GM12864 (cell line): ENCODE measurements around the gene KRT6C.
"Not testable (repeated sequence)": the region's sequence is repeated elsewhere in the genome, so short reads cannot be mapped to it uniquely, and the experiment has no call there.

Experiments
- DNase-seq: peaks from one replicate; pipeline ENCODE4 v3.0.0-alpha.2; 2011; ENCODE audit warnings: low read depth
- H3K4me3 ChIP-seq: 2 replicates; pipeline ENCODE4 v1.5.1; 2011; ENCODE audit warnings: mild to moderate bottlenecking, low read depth, low read length, control low read depth
- TF ChIP-seq, protein P1 (sequence below): IDR thresholded peaks from 2 replicates; pipeline ENCODE4 v1.5.1; 2011; ENCODE audit warnings: low read depth, mild to moderate bottlenecking, moderate library complexity, low read length, control low read depth, inconsistent platforms; ENCODE audit errors: missing control alignments

Gene KRT6C

DNA sequence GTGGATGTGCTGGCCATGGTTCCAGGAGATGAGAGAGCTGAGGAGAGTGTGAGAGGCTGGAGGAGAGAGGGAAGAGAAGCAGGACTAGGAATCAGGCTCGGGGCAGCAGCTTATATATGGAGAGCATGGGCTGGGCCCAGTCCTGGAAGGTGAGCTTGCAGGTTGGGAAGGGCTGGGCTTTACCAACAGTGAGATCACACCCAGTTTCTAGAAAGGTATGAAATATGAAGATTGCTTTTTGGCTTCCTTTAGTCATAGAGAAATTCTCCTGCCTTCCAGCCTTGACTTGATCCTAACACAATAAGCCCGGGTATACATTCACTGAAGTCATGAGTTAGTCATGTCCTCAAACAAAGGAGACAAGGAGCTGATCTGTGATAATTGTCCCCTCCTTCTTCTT lies 19.6 kb upstream of the KRT6C start, which contains the start of gene KRT6A:
KRT6A (minus strand) TSS at position 86 of the 400 bp plus-strand sequence; CDS start at position 17, 69 bp downstream.
- H3K4me3 ChIP-seq: no peak within 1 kb of the TSS
- no peak for DNase-seq
- TF ChIP-seq, protein P1, sequence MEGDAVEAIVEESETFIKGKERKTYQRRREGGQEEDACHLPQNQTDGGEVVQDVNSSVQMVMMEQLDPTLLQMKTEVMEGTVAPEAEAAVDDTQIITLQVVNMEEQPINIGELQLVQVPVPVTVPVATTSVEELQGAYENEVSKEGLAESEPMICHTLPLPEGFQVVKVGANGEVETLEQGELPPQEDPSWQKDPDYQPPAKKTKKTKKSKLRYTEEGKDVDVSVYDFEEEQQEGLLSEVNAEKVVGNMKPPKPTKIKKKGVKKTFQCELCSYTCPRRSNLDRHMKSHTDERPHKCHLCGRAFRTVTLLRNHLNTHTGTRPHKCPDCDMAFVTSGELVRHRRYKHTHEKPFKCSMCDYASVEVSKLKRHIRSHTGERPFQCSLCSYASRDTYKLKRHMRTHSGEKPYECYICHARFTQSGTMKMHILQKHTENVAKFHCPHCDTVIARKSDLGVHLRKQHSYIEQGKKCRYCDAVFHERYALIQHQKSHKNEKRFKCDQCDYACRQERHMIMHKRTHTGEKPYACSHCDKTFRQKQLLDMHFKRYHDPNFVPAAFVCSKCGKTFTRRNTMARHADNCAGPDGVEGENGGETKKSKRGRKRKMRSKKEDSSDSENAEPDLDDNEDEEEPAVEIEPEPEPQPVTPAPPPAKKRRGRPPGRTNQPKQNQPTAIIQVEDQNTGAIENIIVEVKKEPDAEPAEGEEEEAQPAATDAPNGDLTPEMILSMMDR: no peak

DNA sequence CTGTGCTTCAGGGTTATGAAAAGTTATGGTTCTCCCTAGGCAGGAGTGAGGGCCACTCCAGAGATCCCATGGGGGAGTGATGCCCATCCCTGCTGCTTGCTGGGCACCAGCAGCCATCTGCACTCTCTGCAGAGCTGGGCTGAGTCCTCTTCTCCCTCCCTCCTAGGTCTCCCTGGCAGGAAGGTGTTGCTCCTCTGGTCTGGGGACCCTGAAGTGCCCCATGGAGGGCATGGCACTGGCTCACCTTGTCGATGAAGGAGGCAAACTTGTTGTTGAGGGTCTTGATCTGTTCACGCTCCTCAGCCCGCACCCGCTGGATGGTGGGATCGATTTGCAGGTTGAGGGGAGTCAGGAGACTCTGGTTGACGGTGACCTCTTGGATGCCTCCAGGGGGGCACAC lies 18.8 kb upstream of the KRT6C start:
- not testable (repeated sequence) for DNase-seq, H3K4me3 ChIP-seq

GRCh38 chr12:52491495-52491894 lies 17.9 kb upstream of the KRT6C start:
- not testable (repeated sequence) for DNase-seq, H3K4me3 ChIP-seq

DNA sequence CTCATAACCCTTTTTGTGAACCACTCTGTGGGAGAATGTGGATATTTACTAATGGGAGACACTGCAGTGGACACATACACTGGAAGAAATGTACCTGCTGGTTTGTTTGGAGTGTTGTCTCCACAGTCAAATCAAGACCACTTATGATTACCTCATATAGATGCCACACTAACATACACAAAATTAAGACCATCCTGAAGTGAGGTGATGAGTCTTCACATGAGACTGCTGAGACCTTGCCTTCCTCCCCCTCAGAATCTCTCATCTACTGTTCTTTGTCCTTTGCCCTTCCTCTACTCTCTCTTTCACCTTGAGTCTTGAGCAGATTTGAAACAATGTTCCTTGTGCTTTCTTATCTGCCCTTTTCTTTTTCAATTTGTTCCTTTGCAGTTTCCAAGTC lies 15.1 kb upstream of the KRT6C start:
- no peak for DNase-seq
- no peak overlapping the region for H3K4me3 ChIP-seq
- TF ChIP-seq, protein P1: no peak

- DNase-seq, H3K4me3 ChIP-seq: not testable (repeated sequence)
These were observed 14.3 kb upstream of the KRT6C start for GRCh38 chr12:52487744-52488443.

GRCh38 chr12:52487211-52487610 lies 13.6 kb upstream of the KRT6C start:
- DNase-seq: no peak
- TF ChIP-seq, protein P1: no peak
- H3K4me3 ChIP-seq: no peak overlapping the region

- no peak for DNase-seq
- TF ChIP-seq, protein P1: no peak
These were observed 12.8 kb upstream of the KRT6C start for GRCh38 chr12:52486166-52487105.

DNA sequence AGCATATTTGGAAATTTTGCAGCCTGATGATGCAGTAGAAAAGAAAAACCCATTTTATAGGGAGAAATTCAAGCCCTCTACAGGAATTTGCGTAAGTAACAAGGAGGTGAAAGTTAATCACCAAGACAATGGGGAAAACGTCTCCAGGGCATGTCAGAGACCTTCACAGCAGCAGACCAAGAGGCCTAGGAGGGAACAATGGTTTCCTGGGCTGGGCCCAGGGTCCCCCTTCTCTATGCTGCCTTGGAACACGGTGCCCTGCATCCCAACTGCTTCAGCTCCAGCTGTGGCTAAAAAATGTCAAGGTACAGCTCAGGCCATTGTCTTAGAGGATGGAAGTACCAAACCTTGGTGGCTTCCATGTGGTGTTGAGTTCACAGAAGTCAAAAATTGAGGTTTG lies 6.5 kb upstream of the KRT6C start:
- no peak for DNase-seq
- no peak overlapping the region for H3K4me3 ChIP-seq
- TF ChIP-seq, protein P1: no peak

More at GRCh38 chr12:52486166-52487105, 12.8 kb upstream of the KRT6C start:
- H3K4me3 ChIP-seq: no peak overlapping the region
